ENCODE data around the gene CHRNA9. TPM values are rescaled to one million over a fixed set of nuclear protein-coding genes. Genes with fewer than 3 reads are reported as not detected.
A peak's percentile ranks its signal among the peaks of the same experiment; 100 is the strongest.
"Not testable (repeated sequence)": the region's sequence is repeated elsewhere in the genome, so short reads cannot be mapped to it uniquely, and the experiment has no call there.

Gene CHRNA9
- total RNA-seq, 1 donor from 2014 or later: 2.8 TPM

- FAIRE-seq (no peak), DNase-seq (ENCODE audit: low read depth) (no peak)
- H3K4me1 Mint-ChIP-seq (ENCODE audit: low read depth, unreplicated experiment): peaks cover 7% of the 10 kb centered on the region
- peaks cover 16% of the 10 kb centered on the region for H3K27me3 Mint-ChIP-seq (ENCODE audit: low read depth, unreplicated experiment)
- Histone ChIP-seq H3K4me2 (ENCODE audit: low read length) (no peak overlapping the region), H2AFZ (ENCODE audit: low read depth, low read length) (no peak overlapping the region), H3K27me3 (ENCODE audit: insufficient read depth, low read length) (no peaks in the 10 kb centered on the region), H3K4me1 (ENCODE audit: insufficient read depth, low read length) (no peaks in the 10 kb centered on the region), H3K79me2 (ENCODE audit: insufficient read depth, low read length) (no peaks in the 10 kb centered on the region), H3K27ac (ENCODE audit: low read depth, low read length) (no peak overlapping the region), H4K20me1 (ENCODE audit: insufficient read depth, low read length) (no peaks in the 10 kb centered on the region), H3K9me3 (ENCODE audit: insufficient read depth, low read depth, low read length) (no peaks in the 10 kb centered on the region), H3K4me3 (ENCODE audit: insufficient read depth, low read depth, low read length) (no peak overlapping the region), H3K36me3 (ENCODE audit: insufficient read depth, low read length) (no peaks in the 10 kb centered on the region), H3K9ac (ENCODE audit: low read length) (no peak overlapping the region)
- no peaks in the 10 kb centered on the region for H3K9me3 Mint-ChIP-seq (ENCODE audit: unreplicated experiment)
- H3K4me3 Mint-ChIP-seq (ENCODE audit: unreplicated experiment): no peak overlapping the region
- no peak overlapping the region for H3K27ac Mint-ChIP-seq (ENCODE audit: unreplicated experiment)
- no peak for TF ChIP-seq EZH2 (IDR thresholded peaks at IDR 0.05; ENCODE audit: insufficient read depth, low read length)
- no peak for TF ChIP-seq CTCF (IDR thresholded peaks at IDR 0.05; ENCODE audit: insufficient read depth, low read depth, low read length)
- no peaks in the 10 kb centered on the region for H3K36me3 Mint-ChIP-seq (ENCODE audit: low read depth, unreplicated experiment)
Measured at GRCh38 chr4:40288566-40288965, 46.6 kb upstream of the CHRNA9 start.

- Histone ChIP-seq H3K79me2 (ENCODE audit: insufficient read depth, low read length) (no peaks in the 10 kb centered on the region), H2AFZ (ENCODE audit: low read depth, low read length) (peak overlapping the region; percentile 8), H3K9me3 (ENCODE audit: insufficient read depth, low read depth, low read length) (no peaks in the 10 kb centered on the region), H3K9ac (ENCODE audit: low read length) (no peak overlapping the region), H3K27ac (ENCODE audit: low read depth, low read length) (no peak overlapping the region), H3K4me2 (ENCODE audit: low read length) (no peak overlapping the region), H3K4me3 (ENCODE audit: insufficient read depth, low read depth, low read length) (no peak overlapping the region), H3K27me3 (ENCODE audit: insufficient read depth, low read length) (no peaks in the 10 kb centered on the region), H3K4me1 (ENCODE audit: insufficient read depth, low read length) (no peaks in the 10 kb centered on the region), H4K20me1 (ENCODE audit: insufficient read depth, low read length) (no peaks in the 10 kb centered on the region), H3K36me3 (ENCODE audit: insufficient read depth, low read length) (no peaks in the 10 kb centered on the region)
- Mint-ChIP-seq H3K4me3 (ENCODE audit: unreplicated experiment) (no peak overlapping the region), H3K27me3 (ENCODE audit: low read depth, unreplicated experiment) (peaks cover 13% of the 10 kb centered on the region), H3K36me3 (ENCODE audit: low read depth, unreplicated experiment) (no peaks in the 10 kb centered on the region), H3K9me3 (ENCODE audit: unreplicated experiment) (no peaks in the 10 kb centered on the region), H3K4me1 (ENCODE audit: low read depth, unreplicated experiment) (peaks cover 7% of the 10 kb centered on the region), H3K27ac (ENCODE audit: unreplicated experiment) (no peak overlapping the region)
- TF ChIP-seq CTCF (IDR thresholded peaks at IDR 0.05; ENCODE audit: insufficient read depth, low read depth, low read length) (no peak), EZH2 (IDR thresholded peaks at IDR 0.05; ENCODE audit: insufficient read depth, low read length) (no peak)
- DNase-seq (ENCODE audit: low read depth) (peak; percentile 35), FAIRE-seq (no peak)
Measured at GRCh38 chr4:40289366-40290188, 45.6 kb upstream of the CHRNA9 start.

GRCh38 chr4:40290611-40291186, 44.4 kb upstream of the CHRNA9 start:
- not testable (repeated sequence) for H3K36me3 Mint-ChIP-seq (ENCODE audit: low read depth, unreplicated experiment); H4K20me1 ChIP-seq (ENCODE audit: insufficient read depth, low read length); H3K4me2 ChIP-seq (ENCODE audit: low read length); H3K27ac Mint-ChIP-seq (ENCODE audit: unreplicated experiment); H3K9me3 Mint-ChIP-seq (ENCODE audit: unreplicated experiment); H3K36me3 ChIP-seq (ENCODE audit: insufficient read depth, low read length); H3K4me1 ChIP-seq (ENCODE audit: insufficient read depth, low read length); H3K4me3 Mint-ChIP-seq (ENCODE audit: unreplicated experiment); H3K9ac ChIP-seq (ENCODE audit: low read length); H3K27ac ChIP-seq (ENCODE audit: low read depth, low read length); H3K9me3 ChIP-seq (ENCODE audit: insufficient read depth, low read depth, low read length); FAIRE-seq; H3K79me2 ChIP-seq (ENCODE audit: insufficient read depth, low read length); H3K4me3 ChIP-seq (ENCODE audit: insufficient read depth, low read depth, low read length); H3K27me3 Mint-ChIP-seq (ENCODE audit: low read depth, unreplicated experiment); H3K4me1 Mint-ChIP-seq (ENCODE audit: low read depth, unreplicated experiment); H3K27me3 ChIP-seq (ENCODE audit: insufficient read depth, low read length); H2AFZ ChIP-seq (ENCODE audit: low read depth, low read length)
- DNase-seq (ENCODE audit: low read depth): peak; percentile 40

All from astrocyte (in vitro differentiated cells and primary cell).